HG03378 (cell line): ENCODE data around the gene MRNIP.

Experiments used
- ATAC-seq: cut with Tn5 transposase; IDR thresholded peaks from one replicate; pipeline ENCODE4 v1.9.1; 2021; ENCODE audit warnings: mild to moderate bottlenecking, moderate library complexity; ENCODE audit not compliant: unreplicated experiment

MRNIP gene

GRCh38 chr5:179858586-179859427 is at the start of gene MRNIP:
TSS of gene MRNIP (minus strand) at chr5:179858817. CDS start at chr5:179858796, 21 bp downstream.
- ATAC-seq = peak; percentile 83

- ATAC-seq = peak; percentile 39
These were observed 49.1 kb upstream of the MRNIP start, which contains the start of gene TBC1D9B for GRCh38 chr5:179907556-179908324. TSS of gene TBC1D9B (minus strand) at chr5:179907897. CDS start at chr5:179907821, 76 bp downstream.

- ATAC-seq = no peak
These were observed 48.4 kb upstream of the MRNIP start for GRCh38 chr5:179906795-179907555.

- no peak for ATAC-seq
These were observed 47.7 kb upstream of the MRNIP start for GRCh38 chr5:179906294-179906794.

GRCh38 chr5:179905161-179905560 is 46.5 kb upstream of the MRNIP start:
- no peak for ATAC-seq

GRCh38 chr5:179904463-179905160 is 46.0 kb upstream of the MRNIP start:
- no peak for ATAC-seq

- ATAC-seq = no peak
These were observed 44.1 kb upstream of the MRNIP start for GRCh38 chr5:179902763-179903158.

- no peak for ATAC-seq
These were observed 43.5 kb upstream of the MRNIP start for GRCh38 chr5:179901915-179902762.

- ATAC-seq = no peak
These were observed 42.8 kb upstream of the MRNIP start for GRCh38 chr5:179901462-179901861.

GRCh38 chr5:179900711-179901110 is 42.1 kb upstream of the MRNIP start:
- ATAC-seq = no peak

GRCh38 chr5:179900206-179900605 is 41.6 kb upstream of the MRNIP start:
- no peak for ATAC-seq

GRCh38 chr5:179895861-179896260 is 37.2 kb upstream of the MRNIP start:
- no peak for ATAC-seq

- no peak for ATAC-seq
These were observed 35.6 kb upstream of the MRNIP start for GRCh38 chr5:179893958-179894895.

- no peak for ATAC-seq
These were observed 34.7 kb upstream of the MRNIP start for GRCh38 chr5:179893076-179893957.

- ATAC-seq = no peak
These were observed 33.6 kb upstream of the MRNIP start for GRCh38 chr5:179892255-179892654.

GRCh38 chr5:179890751-179891682 is 32.4 kb upstream of the MRNIP start:
- ATAC-seq = no peak
